ENCODE measurements around the gene KCNK10.

Gene KCNK10

GRCh38 chr14:88170333-88170732 is 152.7 kb downstream of the KCNK10 start:
- Histone ChIP-seq H3K27ac (no peak overlapping the region), H3K4me3 (no peak overlapping the region)
- TF ChIP-seq CTCF (IDR thresholded peaks at IDR 0.05) = no peak
- DNase-seq (ENCODE audit: low spot score) = no peak

GRCh38 chr14:88168498-88169165 is 154.4 kb downstream of the KCNK10 start:
- no peak overlapping the region for H3K27ac ChIP-seq
- no peak overlapping the region for H3K4me3 ChIP-seq
- peak; percentile 33 for TF ChIP-seq CTCF (IDR thresholded peaks at IDR 0.05)
- peak; percentile 41 for DNase-seq (ENCODE audit: low spot score)

GRCh38 chr14:88168025-88168424 is 155.0 kb downstream of the KCNK10 start:
- Histone ChIP-seq H3K4me3 (no peak overlapping the region), H3K27ac (no peak overlapping the region)
- no peak for TF ChIP-seq CTCF (IDR thresholded peaks at IDR 0.05)
- peak; percentile 50 for DNase-seq (ENCODE audit: low spot score)

GRCh38 chr14:88166616-88167015 is 156.5 kb downstream of the KCNK10 start:
- no peak for TF ChIP-seq CTCF (IDR thresholded peaks at IDR 0.05)
- DNase-seq (ENCODE audit: low spot score) = peak; percentile 14
- no peak overlapping the region for H3K27ac ChIP-seq
- H3K4me3 ChIP-seq = no peak overlapping the region

- DNase-seq (ENCODE audit: low spot score) = peak; percentile 53
- no peak for TF ChIP-seq CTCF (IDR thresholded peaks at IDR 0.05)
- Histone ChIP-seq H3K27ac (no peak overlapping the region), H3K4me3 (no peak overlapping the region)
These were observed 158.0 kb downstream of the KCNK10 start for GRCh38 chr14:88164906-88165534.

- peak; percentile 53 for DNase-seq (ENCODE audit: low spot score)
- no peak for TF ChIP-seq CTCF (IDR thresholded peaks at IDR 0.05)
- H3K4me3 ChIP-seq = no peak overlapping the region
- no peak overlapping the region for H3K27ac ChIP-seq
These were observed 159.3 kb downstream of the KCNK10 start for GRCh38 chr14:88163731-88164255.

GRCh38 chr14:88156127-88156526 is 166.9 kb downstream of the KCNK10 start:
- H3K27ac ChIP-seq = no peak overlapping the region
- DNase-seq (ENCODE audit: low spot score) = no peak
- TF ChIP-seq CTCF (IDR thresholded peaks at IDR 0.05) = no peak
- H3K4me3 ChIP-seq = no peak overlapping the region

All from coronary artery (tissue), 2 donors.